Measurements from ENCODE around the gene GPX4.
A peak's percentile ranks its signal among the peaks of the same experiment; 100 is the strongest.

Gene GPX4

DNA sequence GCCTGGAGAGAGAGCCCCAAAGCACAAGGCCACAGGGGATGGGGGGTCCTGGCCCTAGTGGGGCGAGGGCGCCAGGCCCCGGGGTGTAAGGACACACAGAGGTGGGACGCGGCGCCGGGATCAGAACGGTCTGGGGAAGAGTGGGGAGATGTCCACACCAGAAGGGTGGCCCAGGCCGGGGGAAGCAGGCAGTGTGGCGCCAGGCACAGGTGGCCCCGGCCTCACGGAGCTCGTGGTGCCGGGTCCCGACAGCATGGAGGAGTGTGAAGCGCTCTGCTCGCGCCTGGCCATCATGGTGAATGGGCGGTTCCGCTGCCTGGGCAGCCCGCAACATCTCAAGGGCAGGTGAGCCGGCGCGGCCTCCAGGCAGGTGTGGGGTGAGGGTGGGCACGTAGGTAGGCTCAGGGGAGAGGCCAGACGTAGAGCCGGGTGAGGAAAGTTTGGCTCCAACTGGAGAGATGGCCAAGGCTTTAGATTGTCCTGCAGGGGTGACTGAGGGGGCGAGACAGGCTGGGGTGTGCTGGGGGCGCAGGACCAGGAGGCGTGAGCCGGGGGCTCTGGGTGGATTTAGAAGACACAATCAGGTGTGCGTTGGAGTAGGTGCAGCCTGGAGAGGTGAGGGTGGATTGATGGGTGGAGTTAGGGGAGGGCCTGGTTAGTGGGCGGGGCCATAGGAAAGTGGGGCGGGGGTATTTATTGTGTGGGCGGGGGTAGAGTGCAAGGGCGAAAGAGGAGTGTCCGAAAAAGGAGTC is 39.7 kb upstream of the GPX4 start:
- Histone ChIP-seq H3K4me3 (ENCODE audit: low read depth, low read length) (no peak overlapping the region), H3K4me1 (no peaks in the 10 kb centered on the region; the same call in 1 of the 2 replicates), H3K9me3 (peaks cover 7% of the 10 kb centered on the region), H3K36me3 (no peaks in the 10 kb centered on the region), H3K27me3 (peaks cover 36% of the 10 kb centered on the region)
- TF ChIP-seq CTCF (IDR thresholded peaks at IDR 0.05; ENCODE audit: low read depth, low read length) = no peak
- no peak for DNase-seq

DNA sequence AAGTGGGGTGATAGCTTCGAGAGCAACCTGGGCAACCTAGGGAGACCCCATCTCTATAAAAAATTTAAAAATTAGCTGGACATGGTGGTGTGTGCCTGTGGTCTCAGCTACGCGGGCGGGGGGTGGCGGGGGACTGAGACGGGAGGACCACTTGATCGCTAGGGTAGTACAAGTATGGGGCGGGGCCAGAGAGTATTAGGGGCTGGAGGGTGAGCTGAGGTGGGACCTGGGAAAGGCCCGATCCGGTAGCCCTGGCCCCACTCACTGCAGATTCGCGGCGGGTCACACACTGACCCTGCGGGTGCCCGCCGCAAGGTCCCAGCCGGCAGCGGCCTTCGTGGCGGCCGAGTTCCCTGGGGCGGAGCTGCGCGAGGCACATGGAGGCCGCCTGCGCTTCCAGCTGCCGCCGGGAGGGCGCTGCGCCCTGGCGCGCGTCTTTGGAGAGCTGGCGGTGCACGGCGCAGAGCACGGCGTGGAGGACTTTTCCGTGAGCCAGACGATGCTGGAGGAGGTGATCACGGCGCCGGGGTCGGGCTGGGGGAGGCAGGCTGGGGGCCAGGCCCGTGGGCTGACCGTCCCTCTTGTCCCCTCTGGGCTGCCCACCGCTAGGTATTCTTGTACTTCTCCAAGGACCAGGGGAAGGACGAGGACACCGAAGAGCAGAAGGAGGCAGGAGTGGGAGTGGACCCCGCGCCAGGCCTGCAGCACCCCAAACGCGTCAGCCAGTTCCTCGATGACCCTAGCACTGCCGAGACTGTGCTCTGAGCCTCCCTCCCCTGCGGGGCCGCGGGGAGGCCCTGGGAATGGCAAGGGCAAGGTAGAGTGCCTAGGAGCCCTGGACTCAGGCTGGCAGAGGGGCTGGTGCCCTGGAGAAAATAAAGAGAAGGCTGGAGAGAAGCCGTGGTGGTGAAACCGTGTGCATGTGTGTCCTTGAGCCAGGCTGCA is 38.9 kb upstream of the GPX4 start:
- Histone ChIP-seq H3K4me1 (no peaks in the 10 kb centered on the region; the same call in 1 of the 2 replicates), H3K4me3 (ENCODE audit: low read depth, low read length) (no peak overlapping the region), H3K9me3 (peaks cover 7% of the 10 kb centered on the region; the same call in 1 of the 2 replicates), H3K27me3 (peaks cover 43% of the 10 kb centered on the region), H3K36me3 (no peaks in the 10 kb centered on the region)
- peak; percentile 78 for DNase-seq
- TF ChIP-seq CTCF (IDR thresholded peaks at IDR 0.05; ENCODE audit: low read depth, low read length) = peak; percentile 62

DNA sequence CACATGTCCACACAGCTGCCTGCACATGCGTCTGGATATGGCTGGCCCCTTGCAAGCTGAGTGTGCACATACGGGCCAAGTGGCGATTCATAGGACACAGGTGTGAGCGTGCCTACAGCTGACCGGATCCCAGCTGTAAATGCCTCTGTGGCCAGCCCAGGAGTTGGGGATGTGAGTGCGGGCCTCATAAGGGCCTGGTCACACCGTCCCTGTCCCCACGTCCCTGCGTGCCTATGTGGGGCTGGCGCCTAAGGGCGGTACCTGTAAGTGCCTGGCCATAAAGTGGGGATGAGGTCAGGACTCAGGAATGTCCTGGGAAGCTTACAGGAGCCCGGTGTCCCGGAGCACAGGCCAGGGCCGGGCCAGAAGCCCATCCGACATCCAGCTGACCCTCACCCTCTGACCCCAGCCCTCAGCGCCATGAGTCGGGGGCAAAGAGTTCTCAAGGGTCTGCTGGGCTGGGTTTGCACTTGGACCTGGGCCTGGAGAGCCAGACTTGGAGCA is 38.1 kb upstream of the GPX4 start:
- no peaks in the 10 kb centered on the region; the same call in 1 of the 2 replicates for H3K4me1 ChIP-seq
- peaks cover 47% of the 10 kb centered on the region for H3K27me3 ChIP-seq
- H3K36me3 ChIP-seq = no peaks in the 10 kb centered on the region
- no peak for DNase-seq
- H3K9me3 ChIP-seq = peaks cover 6% of the 10 kb centered on the region; the same call in 1 of the 2 replicates
- no peak overlapping the region for H3K4me3 ChIP-seq (ENCODE audit: low read depth, low read length)
- no peak for TF ChIP-seq CTCF (IDR thresholded peaks at IDR 0.05; ENCODE audit: low read depth, low read length)

- H3K9me3 ChIP-seq = peaks cover 7% of the 10 kb centered on the region; the same call in 1 of the 2 replicates
- H3K4me1 ChIP-seq = no peaks in the 10 kb centered on the region; the same call in 1 of the 2 replicates
- TF ChIP-seq CTCF (IDR thresholded peaks at IDR 0.05; ENCODE audit: low read depth, low read length) = no peak
- peaks cover 54% of the 10 kb centered on the region for H3K27me3 ChIP-seq
- no peak overlapping the region; the same call in 1 of the 2 replicates for H3K4me3 ChIP-seq (ENCODE audit: low read depth, low read length)
- DNase-seq = no peak
- H3K36me3 ChIP-seq = no peaks in the 10 kb centered on the region
Observed at GRCh38 chr19:1066251-1066747, 37.5 kb upstream of the GPX4 start.

- peaks cover 7% of the 10 kb centered on the region; the same call in 1 of the 2 replicates for H3K9me3 ChIP-seq
- H3K4me3 ChIP-seq (ENCODE audit: low read depth, low read length) = no peak within 1 kb of the TSS; the same call in none of the 2 replicates
- no peaks in the 10 kb centered on the region for H3K36me3 ChIP-seq
- peaks cover 59% of the 10 kb centered on the region for H3K27me3 ChIP-seq
- no peak for TF ChIP-seq CTCF (IDR thresholded peaks at IDR 0.05; ENCODE audit: low read depth, low read length)
- no peak for DNase-seq
- no peaks in the 10 kb centered on the region; the same call in 1 of the 2 replicates for H3K4me1 ChIP-seq
Observed at GRCh38 chr19:1066748-1067340, 37.0 kb upstream of the GPX4 start, which contains the start of gene ARHGAP45. ARHGAP45 (plus strand) TSS chr19:1067167; CDS start chr19:1067406, 239 bp downstream.
